NB4 (cell line): ENCODE data around the gene PRSS1.

Source experiments
- DNase-seq: peaks from one replicate; pipeline ENCODE4 v3.0.0; 2010; ENCODE audit warnings: low read depth
- H3K4me3 ChIP-seq: one replicate; pipeline ENCODE4 v1.5.1; 2011; ENCODE audit warnings: mild to moderate bottlenecking, low read depth, low read length, moderate library complexity
- CTCF ChIP-seq: IDR thresholded peaks from one replicate; pipeline ENCODE4 v1.5.1; 2012; ENCODE audit warnings: low read depth, low read length
- MAX ChIP-seq: IDR thresholded peaks from 2 replicates; pipeline ENCODE4 v1.6.1; 2011; ENCODE audit warnings: low read depth, low read length
- MYC ChIP-seq: IDR thresholded peaks from 2 replicates; pipeline ENCODE4 v1.6.1; 2011; ENCODE audit warnings: low read depth, low read length
- POLR2A ChIP-seq: IDR thresholded peaks from 2 replicates; pipeline ENCODE4 v1.6.1; 2011; ENCODE audit warnings: mild to moderate bottlenecking; ENCODE audit not compliant: insufficient read length; ENCODE audit errors: extremely low read depth

Gene PRSS1

GRCh38 chr7:142782922-142783900 lies 33.9 kb downstream of the PRSS1 start:
- TF ChIP-seq POLR2A: no peak
- TF ChIP-seq CTCF: peak; percentile 98
- TF ChIP-seq MAX: peak; percentile 73
- peak; percentile 78; the same call in 1 of the 2 replicates for TF ChIP-seq MYC
- no peak overlapping the region for H3K4me3 ChIP-seq
- DNase-seq: peak; percentile 92

- no peak for DNase-seq
- H3K4me3 ChIP-seq: no peak overlapping the region
- TF ChIP-seq POLR2A (no peak), MYC (no peak), MAX (no peak), CTCF (no peak)
Observed at GRCh38 chr7:142784096-142784495, 34.8 kb downstream of the PRSS1 start.

GRCh38 chr7:142784716-142785115 lies 35.4 kb downstream of the PRSS1 start:
- TF ChIP-seq CTCF: no peak
- no peak for TF ChIP-seq MAX
- no peak for TF ChIP-seq POLR2A
- no peak for TF ChIP-seq MYC
- DNase-seq: no peak
- H3K4me3 ChIP-seq: no peak overlapping the region

GRCh38 chr7:142785841-142786250 lies 36.6 kb downstream of the PRSS1 start:
- no peak for DNase-seq

GRCh38 chr7:142787034-142787768 lies 37.9 kb downstream of the PRSS1 start:
- DNase-seq: no peak
- TF ChIP-seq CTCF (no peak), MAX (no peak), MYC (no peak), POLR2A (no peak)
- no peak overlapping the region for H3K4me3 ChIP-seq

More at GRCh38 chr7:142785841-142786250, 36.6 kb downstream of the PRSS1 start:
- no peak overlapping the region for H3K4me3 ChIP-seq
- TF ChIP-seq MAX: no peak

- TF ChIP-seq MAX (no peak), MYC (no peak), POLR2A (no peak), CTCF (no peak)
- DNase-seq: no peak
- no peak overlapping the region for H3K4me3 ChIP-seq
Observed at GRCh38 chr7:142787783-142788182, 38.5 kb downstream of the PRSS1 start.
